Adipocyte (in vitro differentiated cells): ENCODE data around the gene SPAST.
A peak's percentile ranks its signal among the peaks of the same experiment; 100 is the strongest.
"Not testable (repeated sequence)": the region's sequence is repeated elsewhere in the genome, so short reads cannot be mapped to it uniquely, and the experiment has no call there.

Experiments
- DNase-seq: peaks from one replicate; pipeline ENCODE4 v3.0.0-alpha.2; 2015; ENCODE audit warnings: low read depth
- H3K27me3 ChIP-seq: replicated peaks from 2 replicates; pipeline ENCODE4 v1.7.0; 2013; ENCODE audit warnings: mild to moderate bottlenecking, low read length, moderate library complexity; ENCODE audit not compliant: control insufficient read depth, insufficient read depth
- H3K36me3 ChIP-seq: 2 replicates; pipeline ENCODE4 v1.7.0; 2013; ENCODE audit warnings: low read length, mild to moderate bottlenecking, moderate library complexity; ENCODE audit not compliant: control insufficient read depth, insufficient read depth, severe bottlenecking
- H3K4me1 ChIP-seq: 2 replicates; pipeline ENCODE4 v1.7.0; 2013; ENCODE audit warnings: mild to moderate bottlenecking, low read length, moderate library complexity; ENCODE audit not compliant: control insufficient read depth, insufficient read depth
- H3K4me3 ChIP-seq: 2 replicates; pipeline ENCODE4 v1.7.0; 2013; ENCODE audit warnings: mild to moderate bottlenecking, low read length, moderate library complexity
- H3K9ac ChIP-seq: 2 replicates; pipeline ENCODE4 v1.7.0; 2013; ENCODE audit warnings: mild to moderate bottlenecking, low read length, moderate library complexity
- H3K9me3 ChIP-seq: 2 replicates; pipeline ENCODE4 v1.7.0; 2013; ENCODE audit warnings: mild to moderate bottlenecking, low read length, moderate library complexity; ENCODE audit not compliant: control insufficient read depth

Gene SPAST

GRCh38 chr2:32129086-32129485 is 65.7 kb downstream of the SPAST start:
- no peak for DNase-seq
- Histone ChIP-seq H3K4me1 (peaks cover 4% of the 10 kb centered on the region), H3K36me3 (peaks cover 36% of the 10 kb centered on the region), H3K27me3 (no peaks in the 10 kb centered on the region), H3K9ac (no peak overlapping the region), H3K4me3 (no peak overlapping the region), H3K9me3 (no peaks in the 10 kb centered on the region)

- Histone ChIP-seq H3K36me3 (peaks cover 15% of the 10 kb centered on the region), H3K9ac (no peak overlapping the region), H3K9me3 (no peaks in the 10 kb centered on the region), H3K27me3 (no peaks in the 10 kb centered on the region), H3K4me1 (peaks cover 14% of the 10 kb centered on the region), H3K4me3 (no peak overlapping the region)
- peak; percentile 77 for DNase-seq
Observed at GRCh38 chr2:32135409-32135808, 72.1 kb downstream of the SPAST start.

GRCh38 chr2:32136097-32136496 is 72.7 kb downstream of the SPAST start:
- no peaks in the 10 kb centered on the region for H3K27me3 ChIP-seq
- H3K9me3 ChIP-seq: no peaks in the 10 kb centered on the region
- H3K4me3 ChIP-seq: no peak overlapping the region
- H3K36me3 ChIP-seq: peaks cover 13% of the 10 kb centered on the region
- peaks cover 14% of the 10 kb centered on the region for H3K4me1 ChIP-seq
- DNase-seq: peak; percentile 71
- no peak overlapping the region for H3K9ac ChIP-seq

GRCh38 chr2:32151544-32151943 is 88.2 kb downstream of the SPAST start:
- H3K4me1 ChIP-seq, H3K4me3 ChIP-seq, DNase-seq, H3K9me3 ChIP-seq, H3K36me3 ChIP-seq, H3K9ac ChIP-seq, H3K27me3 ChIP-seq: not testable (repeated sequence)

GRCh38 chr2:32159678-32160077 is 96.3 kb downstream of the SPAST start:
- H3K4me1 ChIP-seq: peaks cover 4% of the 10 kb centered on the region
- no peak for DNase-seq
- H3K27me3 ChIP-seq: no peaks in the 10 kb centered on the region
- H3K9me3 ChIP-seq: no peaks in the 10 kb centered on the region
- H3K4me3 ChIP-seq: no peak overlapping the region
- H3K9ac ChIP-seq: no peak overlapping the region
- peaks cover 5% of the 10 kb centered on the region for H3K36me3 ChIP-seq

- Histone ChIP-seq H3K9me3 (no peaks in the 10 kb centered on the region), H3K9ac (no peak overlapping the region), H3K27me3 (no peaks in the 10 kb centered on the region), H3K4me3 (no peak overlapping the region), H3K36me3 (peaks cover 4% of the 10 kb centered on the region), H3K4me1 (peaks cover 7% of the 10 kb centered on the region)
- DNase-seq: no peak
Observed at GRCh38 chr2:32161296-32161695, 97.9 kb downstream of the SPAST start.

- not testable (repeated sequence) for H3K9me3 ChIP-seq, H3K9ac ChIP-seq, DNase-seq, H3K27me3 ChIP-seq, H3K36me3 ChIP-seq
- Histone ChIP-seq H3K4me3 (peak overlapping the region; percentile 96), H3K4me1 (peaks cover 15% of the 10 kb centered on the region)
Observed at GRCh38 chr2:32164254-32164653, 100.9 kb downstream of the SPAST start.

GRCh38 chr2:32165027-32165347 is 101.6 kb downstream of the SPAST start:
- Histone ChIP-seq H3K4me1 (peaks cover 15% of the 10 kb centered on the region), H3K9ac (peak overlapping the region; percentile 97), H3K4me3 (peak overlapping the region; percentile 96)
- not testable (repeated sequence) for H3K27me3 ChIP-seq, H3K9me3 ChIP-seq, H3K36me3 ChIP-seq
- DNase-seq: peak; percentile 15

- Histone ChIP-seq H3K9ac (peak overlapping the region; percentile 97), H3K9me3 (no peaks in the 10 kb centered on the region), H3K4me1 (peaks cover 15% of the 10 kb centered on the region), H3K36me3 (peaks cover 4% of the 10 kb centered on the region), H3K4me3 (peak overlapping the region; percentile 96), H3K27me3 (no peaks in the 10 kb centered on the region)
- no peak for DNase-seq
Observed at GRCh38 chr2:32166115-32166574, 102.8 kb downstream of the SPAST start.

GRCh38 chr2:32168513-32168912 is 105.2 kb downstream of the SPAST start:
- H3K36me3 ChIP-seq: peaks cover 18% of the 10 kb centered on the region
- H3K27me3 ChIP-seq: no peaks in the 10 kb centered on the region
- H3K4me1 ChIP-seq: peaks cover 15% of the 10 kb centered on the region
- H3K9me3 ChIP-seq: no peaks in the 10 kb centered on the region
- no peak overlapping the region for H3K4me3 ChIP-seq
- no peak for DNase-seq
- no peak overlapping the region for H3K9ac ChIP-seq

- Histone ChIP-seq H3K4me1 (no peaks in the 10 kb centered on the region), H3K9me3 (no peaks in the 10 kb centered on the region), H3K9ac (no peak overlapping the region), H3K4me3 (no peak overlapping the region), H3K27me3 (no peaks in the 10 kb centered on the region), H3K36me3 (peaks cover 41% of the 10 kb centered on the region)
- DNase-seq: no peak
Observed at GRCh38 chr2:32172870-32173269, 109.5 kb downstream of the SPAST start.

- Histone ChIP-seq H3K4me1 (no peaks in the 10 kb centered on the region), H3K36me3 (peaks cover 40% of the 10 kb centered on the region), H3K4me3 (no peak overlapping the region), H3K9ac (no peak overlapping the region), H3K9me3 (no peaks in the 10 kb centered on the region), H3K27me3 (no peaks in the 10 kb centered on the region)
- DNase-seq: no peak
Observed at GRCh38 chr2:32182667-32183066, 119.3 kb downstream of the SPAST start.
